ENCODE results near the gene TANK.

GRCh38 chr2:161177969-161178368 lies 17.7 kb downstream of the TANK start:
- TF ChIP-seq CTCF (IDR thresholded peaks at IDR 0.05) (no peak), POLR2A (IDR thresholded peaks at IDR 0.05) (no peak)

All from esophagus squamous epithelium (tissue), 4 donors.